NCI-H2107 (cell line): ENCODE measurements around the gene DDX28.

Experiments
- DNase-seq: peaks from one replicate; lab custom pipeline; 2025; lab: John Stamatoyannopoulos, UW

The DDX28 gene, protein sequence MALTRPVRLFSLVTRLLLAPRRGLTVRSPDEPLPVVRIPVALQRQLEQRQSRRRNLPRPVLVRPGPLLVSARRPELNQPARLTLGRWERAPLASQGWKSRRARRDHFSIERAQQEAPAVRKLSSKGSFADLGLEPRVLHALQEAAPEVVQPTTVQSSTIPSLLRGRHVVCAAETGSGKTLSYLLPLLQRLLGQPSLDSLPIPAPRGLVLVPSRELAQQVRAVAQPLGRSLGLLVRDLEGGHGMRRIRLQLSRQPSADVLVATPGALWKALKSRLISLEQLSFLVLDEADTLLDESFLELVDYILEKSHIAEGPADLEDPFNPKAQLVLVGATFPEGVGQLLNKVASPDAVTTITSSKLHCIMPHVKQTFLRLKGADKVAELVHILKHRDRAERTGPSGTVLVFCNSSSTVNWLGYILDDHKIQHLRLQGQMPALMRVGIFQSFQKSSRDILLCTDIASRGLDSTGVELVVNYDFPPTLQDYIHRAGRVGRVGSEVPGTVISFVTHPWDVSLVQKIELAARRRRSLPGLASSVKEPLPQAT

DNA sequence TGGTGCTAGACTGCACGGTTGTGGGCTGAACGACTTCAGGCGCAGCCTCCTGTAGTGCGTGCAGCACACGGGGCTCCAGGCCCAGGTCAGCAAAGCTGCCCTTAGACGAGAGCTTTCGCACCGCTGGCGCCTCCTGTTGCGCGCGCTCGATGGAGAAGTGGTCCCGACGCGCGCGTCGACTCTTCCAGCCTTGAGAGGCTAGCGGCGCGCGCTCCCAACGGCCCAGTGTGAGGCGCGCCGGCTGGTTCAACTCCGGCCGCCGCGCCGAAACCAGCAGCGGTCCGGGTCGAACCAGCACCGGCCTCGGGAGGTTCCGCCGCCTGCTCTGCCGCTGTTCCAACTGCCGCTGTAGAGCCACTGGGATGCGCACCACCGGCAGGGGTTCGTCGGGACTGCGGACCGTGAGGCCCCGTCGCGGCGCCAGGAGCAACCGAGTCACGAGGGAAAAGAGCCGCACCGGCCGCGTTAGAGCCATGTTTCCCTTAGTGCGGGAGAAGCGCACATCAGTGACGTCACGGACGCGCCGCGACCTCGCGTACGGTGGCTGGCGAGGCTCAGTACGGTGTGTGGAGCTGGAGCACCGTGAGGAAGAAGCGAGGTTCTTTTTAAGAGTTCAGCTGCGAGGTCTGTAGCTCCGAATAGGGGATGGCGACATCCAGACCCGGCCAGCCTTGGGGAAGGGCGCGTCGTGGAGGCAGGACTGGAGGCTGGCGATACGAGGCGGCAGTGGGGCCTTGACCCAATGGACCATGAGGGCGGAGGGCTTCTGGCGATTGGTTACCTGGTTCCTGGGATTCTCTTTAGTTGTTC is at the start of gene DDX28, which contains the start of gene DUS2:
DDX28 (minus strand) TSS at position 505 of the 810 bp plus-strand sequence; CDS start at position 475, 30 bp downstream.
DUS2 (plus strand) TSS at position 557 of the 810 bp plus-strand sequence. CDS start 14,740 bp downstream, outside the sequence.
- DNase-seq: peak; percentile 87

DNA sequence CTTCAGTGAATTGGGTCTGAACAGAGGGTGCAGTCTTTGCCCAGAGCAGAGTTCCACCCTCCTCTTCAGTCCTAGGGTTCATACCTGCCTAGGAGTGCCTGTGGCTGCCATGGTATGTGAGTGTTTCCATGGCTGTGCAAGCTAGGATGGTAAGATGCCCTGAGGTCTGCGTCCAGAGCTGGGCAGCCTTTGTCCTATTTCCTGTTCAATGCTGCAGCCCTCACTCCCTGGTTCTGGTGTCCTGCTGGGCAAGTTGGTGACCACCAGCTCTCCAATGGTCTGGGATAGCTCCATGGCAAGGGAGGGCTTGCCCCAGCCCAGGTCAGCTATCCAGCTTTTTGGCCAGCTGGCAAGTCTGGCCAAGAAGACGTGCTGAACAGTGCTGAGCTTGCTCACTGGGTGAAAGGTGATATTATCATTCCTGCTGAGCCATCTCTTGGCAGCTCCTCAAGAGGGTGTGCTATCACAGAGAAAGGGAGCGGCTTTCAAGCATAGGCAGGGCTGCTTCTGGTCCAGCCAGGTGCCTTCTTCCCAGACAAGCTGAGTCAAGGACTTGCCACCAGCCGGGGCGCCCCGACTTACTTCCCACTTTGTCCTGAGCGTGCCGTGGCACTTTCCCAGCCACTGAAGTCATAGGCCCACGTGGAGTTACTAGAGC is 49.1 kb upstream of the DDX28 start:
- no peak for DNase-seq

DNA sequence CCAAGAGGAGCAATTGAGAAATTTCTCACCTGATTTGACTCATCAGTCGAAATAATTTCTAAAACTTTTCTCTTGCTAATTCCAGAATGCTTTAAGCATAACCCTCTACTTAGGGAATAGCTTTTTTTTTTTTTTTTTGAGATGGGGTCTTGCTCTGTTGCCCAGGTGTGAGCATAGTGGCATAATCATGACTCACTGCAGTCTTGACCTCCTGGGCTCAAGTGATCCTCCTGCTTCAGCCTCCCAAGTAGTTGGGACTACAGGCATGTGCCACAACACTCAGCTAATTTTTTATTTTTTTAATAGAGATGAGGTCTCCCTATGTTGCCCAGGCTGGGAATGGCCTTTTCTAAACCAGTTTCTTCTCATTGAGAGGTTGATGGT is 48.5 kb upstream of the DDX28 start:
- no peak for DNase-seq

DNA sequence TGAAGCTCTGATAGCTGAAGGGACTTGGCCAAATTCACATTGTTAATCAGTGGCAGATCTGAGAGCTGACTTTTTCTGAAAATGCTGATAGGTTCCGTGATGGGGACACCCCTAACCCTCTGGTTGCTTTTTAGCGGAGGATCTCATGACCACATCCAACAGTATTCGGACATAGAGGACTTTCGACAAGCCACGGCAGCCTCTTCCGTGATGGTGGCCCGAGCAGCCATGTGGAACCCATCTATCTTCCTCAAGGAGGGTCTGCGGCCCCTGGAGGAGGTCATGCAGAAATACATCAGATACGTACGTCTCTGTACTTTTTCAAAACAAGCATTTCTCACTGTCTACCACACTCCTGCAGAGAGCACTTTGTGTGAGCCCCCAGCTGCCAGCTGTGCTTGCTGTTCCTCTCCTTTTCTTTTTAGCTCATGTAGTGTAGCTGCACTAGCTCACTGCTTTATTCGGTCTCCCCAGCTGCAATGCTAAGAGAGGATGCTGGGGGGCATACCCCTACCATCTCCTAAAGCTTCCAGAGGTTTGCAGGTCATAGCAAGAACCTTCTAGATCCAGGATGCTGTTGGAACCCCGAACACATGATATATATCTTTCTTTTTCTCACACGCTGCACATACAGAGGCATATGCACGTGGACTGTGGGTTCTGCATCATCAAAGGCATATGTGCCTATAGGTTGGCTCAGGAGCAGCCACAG is 47.9 kb upstream of the DDX28 start:
- no peak for DNase-seq

DNA sequence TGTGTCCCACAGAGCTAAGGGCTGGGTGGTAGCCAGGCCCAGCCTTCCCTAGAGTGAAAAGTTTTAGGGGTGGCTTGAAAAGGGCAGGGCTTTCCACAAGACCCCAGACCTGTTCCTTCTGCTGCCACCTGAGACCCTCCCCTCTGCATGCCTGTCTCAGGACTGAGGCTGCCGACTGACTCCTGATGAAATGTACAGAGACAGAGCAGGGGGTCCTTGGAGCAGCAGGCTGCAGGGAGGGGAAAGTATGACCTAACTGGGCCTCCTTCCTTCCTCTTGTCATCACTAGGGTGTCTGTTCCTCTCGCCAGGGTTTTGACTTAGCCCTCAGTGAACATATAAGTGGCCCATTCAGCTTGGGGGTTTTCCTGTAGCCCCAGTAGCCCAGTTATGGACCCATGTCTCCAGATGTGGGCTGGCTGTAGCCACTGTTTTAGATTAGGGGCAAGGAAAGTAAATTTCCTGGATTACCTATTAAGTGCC is 47.3 kb upstream of the DDX28 start:
- no peak for DNase-seq

DNA sequence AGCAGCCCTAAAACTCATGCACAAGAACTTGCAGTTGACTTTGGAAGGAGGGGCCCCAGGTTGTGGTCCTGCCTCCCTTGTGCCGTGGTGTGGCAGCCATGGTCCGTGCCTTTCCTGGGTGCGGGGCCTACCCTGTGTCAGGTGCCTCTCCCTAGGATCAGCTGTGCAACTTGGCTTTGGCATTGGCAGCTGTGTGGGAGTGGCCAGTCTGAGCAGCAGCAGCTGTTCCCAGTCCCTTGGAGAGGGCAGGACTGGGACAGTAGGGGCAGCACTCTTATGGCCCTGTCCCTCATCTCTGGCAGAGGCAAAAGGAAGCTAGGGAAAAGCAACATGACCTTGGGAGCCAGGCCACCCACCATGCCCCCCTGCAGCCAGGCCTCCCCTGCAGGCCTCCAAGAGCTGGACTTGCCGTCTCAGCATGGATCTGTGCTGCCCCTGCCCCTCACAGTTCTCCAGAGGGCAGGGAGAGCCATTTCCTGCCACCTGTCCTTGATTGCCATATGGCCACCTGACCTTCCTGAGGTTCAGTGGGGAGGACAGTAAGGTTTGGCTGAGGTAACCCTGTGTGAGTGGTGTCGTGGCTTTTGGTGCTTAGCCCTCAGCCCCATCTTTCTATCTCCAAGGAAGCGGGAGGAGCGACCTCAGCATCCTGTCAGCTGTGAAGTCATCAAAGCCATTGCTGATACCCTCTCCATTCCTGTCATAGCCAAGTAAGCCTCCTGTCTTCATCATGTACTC is 46.6 kb upstream of the DDX28 start:
- no peak for DNase-seq

DNA sequence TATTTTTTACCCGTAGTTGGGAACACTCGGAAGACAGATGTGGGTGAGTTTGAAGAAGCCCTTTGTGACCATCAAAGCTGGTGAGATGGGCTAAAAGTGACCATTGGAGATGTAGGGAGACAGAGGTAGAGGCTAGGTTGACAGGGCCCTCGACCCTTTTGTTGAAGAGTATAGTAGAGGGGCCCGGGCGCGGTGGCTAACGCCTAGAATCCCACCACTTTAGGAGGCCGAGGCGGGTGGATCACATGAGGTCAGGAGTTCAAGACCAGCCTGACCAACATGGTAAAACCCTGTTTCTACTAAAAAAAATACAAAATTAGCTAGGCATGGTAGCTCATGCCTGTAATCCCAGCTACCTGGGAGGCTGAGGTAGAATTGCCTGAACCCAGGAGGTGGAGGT is 45.9 kb upstream of the DDX28 start:
- DNase-seq: no peak

DNA sequence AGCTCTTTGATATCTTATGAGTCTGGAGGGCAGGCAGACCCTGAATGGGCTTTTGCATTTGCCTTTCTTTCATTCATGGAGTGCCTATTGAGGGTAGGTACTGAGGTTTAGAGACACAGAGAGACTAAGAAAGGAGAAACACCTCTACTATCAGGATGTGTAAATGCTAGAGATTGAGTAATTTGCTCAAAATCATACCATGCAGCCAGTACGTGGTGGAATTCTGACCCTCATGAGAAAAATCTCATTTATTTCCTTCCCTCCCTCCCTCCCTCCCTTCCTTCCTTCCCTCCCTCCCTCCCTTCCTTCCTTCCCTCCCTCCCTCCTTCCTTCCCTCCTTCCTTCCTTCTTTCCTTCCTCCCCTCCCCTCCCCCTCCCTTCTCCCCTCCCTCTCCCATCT is 43.7 kb upstream of the DDX28 start:
- DNase-seq: no peak

DNA sequence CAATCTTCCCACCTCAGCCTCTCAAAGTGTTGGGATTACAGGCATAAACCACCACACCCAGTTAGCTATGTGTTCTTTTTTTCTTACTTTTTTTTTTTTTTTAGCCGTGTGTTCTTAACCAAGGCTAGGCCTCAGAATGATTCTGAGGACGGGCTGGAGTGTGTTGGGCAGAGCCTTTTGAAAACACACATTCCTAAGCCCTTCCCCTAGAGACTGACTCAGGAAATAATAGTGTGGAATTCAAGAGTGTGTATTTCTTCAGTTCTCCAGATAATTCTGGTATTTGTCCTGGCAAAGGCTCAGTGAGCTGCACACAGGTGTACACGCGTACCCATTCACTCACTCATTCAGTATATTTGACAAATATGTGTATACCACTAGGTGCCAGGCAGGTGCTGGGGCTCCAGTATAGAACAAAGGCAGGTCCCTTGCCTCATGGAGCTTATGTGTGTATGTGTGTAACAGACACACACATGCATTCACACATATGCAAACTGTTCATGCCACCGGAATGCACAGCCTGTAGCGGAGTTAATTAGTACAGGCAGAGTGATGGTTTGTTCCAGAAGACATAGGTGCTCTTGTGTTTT is 42.8 kb upstream of the DDX28 start:
- DNase-seq: no peak

DNA sequence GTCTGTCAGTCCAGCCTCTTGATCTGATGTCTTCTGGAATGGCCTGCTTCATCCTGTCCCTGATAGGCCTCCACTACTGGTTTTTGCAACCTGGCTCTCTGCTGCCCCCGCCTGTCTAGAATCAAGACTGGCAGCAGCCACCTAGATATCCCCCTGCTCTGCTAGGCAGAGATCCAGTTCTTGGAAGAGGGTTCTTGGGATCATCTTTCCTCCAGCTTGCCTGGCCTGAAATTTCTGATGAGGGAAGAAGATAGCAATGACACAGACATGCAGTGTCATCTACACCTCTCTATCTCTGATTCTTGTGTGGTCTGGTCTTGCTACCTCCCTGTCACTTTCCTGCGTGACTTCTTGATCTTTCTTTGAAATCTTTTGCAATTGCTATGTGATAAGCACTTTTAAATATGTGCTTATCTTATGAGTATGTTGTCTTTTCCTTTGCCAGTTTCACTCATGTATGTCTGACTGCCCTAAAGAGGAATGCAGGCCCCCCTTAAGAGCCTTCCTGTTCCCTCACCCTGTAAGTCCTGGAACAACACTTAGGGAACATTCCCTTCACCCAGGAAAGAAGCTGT is 41.8 kb upstream of the DDX28 start:
- DNase-seq: peak; percentile 40

DNA sequence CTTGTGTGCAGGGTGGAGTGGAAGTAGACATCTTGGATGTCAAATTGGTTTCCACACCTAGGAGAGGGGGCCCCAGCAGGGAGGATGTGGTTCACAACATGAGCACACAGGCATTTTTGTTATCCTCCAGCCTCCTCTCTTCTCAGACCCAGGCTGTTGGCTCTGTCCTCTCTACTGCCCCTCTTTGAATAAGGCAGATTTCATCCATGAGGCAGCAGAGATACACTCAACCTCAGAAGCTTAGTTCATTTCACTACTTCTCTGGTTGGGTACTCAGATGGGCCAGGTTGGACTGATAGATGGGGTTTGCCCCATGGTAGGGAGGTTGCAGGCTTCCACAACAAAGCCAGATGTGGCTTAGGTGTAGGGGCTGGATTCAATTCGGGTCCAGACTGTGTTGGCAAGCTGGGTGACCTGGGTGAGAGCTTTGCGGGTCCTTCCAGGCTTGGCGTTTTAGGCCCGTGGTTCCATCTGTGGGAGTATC is 39.9 kb upstream of the DDX28 start:
- DNase-seq: no peak

DNA sequence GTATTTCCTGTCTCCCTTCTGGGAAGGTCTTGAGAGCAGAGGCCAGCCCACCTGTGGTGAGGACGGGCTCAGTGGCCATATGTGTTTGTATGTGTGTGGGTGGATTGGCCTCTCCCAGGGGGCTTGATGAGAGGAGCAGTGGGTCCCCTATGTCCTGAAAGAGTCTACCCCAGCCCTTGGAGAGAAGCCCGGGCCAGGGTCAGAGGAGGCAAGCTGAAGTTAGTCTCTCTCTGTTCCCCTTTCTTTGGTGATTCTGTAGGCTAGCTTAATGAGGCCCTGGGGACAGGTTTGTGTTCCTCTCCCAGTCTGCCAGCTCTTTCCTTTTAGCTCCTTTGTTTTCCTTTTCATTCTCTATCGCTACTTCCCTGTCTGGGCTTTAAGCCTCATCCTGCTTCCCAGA is 38.4 kb upstream of the DDX28 start:
- no peak for DNase-seq

DNA sequence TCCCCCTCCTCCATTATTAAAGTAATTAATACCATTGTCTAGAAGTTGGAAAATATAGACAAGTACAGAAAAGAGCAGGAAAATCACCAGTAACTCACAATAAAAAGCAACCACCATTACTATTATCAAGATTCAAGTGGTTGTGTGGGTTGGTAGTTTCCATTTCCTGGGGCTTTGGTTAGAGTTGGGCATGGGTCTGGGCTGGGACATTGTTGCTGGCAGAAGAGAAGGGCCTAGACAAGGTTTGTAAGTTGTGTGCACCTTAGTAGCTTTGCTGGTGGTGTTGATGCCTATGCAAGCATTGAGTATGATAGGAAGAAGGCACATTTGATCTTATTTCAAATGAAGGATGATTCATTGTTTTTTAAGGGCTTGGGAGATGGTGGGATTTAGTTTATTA is 36.8 kb upstream of the DDX28 start:
- DNase-seq: no peak

DNA sequence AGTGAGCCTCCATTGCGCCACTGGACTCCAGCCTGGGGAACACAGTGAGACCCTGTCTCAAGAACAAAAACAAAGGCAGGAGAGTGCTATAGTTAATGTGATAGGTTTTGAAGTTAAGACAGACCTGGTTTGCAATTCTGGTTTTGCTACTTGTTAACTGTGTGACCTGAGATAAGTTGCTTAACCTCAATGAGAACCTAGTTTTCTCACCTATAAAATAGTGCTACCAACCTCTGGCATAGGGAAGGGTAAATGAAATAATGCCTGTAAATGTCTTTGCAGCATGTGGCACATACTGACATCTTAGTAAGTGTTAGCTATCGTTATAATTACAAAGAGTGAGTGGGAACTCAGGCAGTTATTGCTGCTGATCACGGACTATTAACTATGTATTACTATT is 32.4 kb upstream of the DDX28 start:
- DNase-seq: no peak

DNA sequence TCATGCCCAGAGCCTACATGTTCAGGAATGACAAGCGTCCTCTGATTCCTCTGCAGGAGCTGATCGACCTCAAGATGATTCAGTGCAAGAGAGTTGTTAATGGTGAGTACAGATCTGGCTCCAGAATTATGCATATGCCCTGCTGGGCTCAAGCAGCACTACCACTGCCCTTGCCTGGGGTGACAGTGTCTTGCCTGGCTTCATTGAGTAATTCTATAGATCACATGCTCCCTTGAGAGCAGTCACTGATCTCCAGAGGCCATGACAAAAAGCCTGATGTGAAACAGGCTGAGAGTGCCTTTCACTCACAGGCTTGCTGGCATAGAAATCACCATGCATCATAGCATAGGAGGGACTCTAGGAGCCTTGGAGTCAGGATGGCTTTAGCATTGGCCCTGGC is 26.4 kb upstream of the DDX28 start:
- no peak for DNase-seq

DNA sequence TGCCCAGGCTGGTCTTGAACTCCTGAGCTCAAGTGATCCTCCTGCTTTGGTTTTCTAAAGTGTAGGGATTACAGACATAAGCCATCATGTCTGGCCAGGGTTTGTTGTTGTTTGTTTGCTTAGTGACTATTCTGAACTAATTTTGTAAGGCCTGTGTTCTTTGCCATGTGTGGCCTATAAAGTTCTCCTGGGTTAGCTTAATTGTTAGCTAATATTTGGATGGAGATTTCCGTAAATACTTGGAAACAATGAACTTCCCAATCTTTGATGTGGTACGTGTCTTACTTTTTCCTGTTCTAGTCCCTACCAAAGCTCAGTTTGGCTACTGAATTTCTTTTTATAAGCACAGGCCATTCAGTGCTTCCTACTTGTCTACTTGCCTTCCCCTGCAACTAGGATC is 25.0 kb upstream of the DDX28 start:
- DNase-seq: no peak

DNA sequence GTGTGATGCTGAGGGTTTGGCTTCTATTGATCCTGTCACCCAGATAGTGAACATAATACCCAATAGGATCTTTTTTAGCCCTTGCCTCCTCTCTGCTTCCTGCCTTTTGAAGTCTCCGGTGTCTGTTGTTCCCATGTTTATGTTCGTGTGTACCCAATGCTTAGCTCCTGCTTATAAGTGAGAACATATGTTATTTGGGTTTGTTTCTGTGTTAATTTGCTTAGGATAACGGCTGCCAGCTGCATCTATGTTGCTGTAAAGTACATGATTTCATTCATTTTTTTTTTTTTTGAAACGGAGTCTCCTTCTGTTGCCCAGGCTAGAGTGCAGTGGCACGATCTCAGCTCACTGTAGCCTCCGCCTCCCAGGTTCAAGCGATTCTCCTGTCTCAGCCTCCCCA is 23.1 kb upstream of the DDX28 start:
- no peak for DNase-seq

DNA sequence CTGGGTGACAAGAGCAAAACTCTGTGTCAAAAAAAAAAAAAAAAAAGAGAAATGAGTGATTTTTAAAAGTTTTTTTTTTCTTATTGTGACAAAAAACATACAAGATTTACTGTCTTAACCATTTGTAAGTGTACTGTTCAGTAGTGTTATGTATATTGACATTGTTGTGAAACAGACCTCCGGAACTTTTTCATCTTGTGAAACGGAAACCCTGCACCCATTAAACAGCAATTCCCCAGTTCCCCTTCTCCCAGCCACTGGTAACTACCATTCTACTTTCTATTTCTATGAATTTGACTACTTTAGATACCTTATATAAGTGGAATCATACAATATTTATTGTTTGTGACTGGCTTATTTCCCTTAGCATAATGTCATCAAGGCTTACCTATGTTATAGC is 18.8 kb upstream of the DDX28 start:
- DNase-seq: no peak

DNA sequence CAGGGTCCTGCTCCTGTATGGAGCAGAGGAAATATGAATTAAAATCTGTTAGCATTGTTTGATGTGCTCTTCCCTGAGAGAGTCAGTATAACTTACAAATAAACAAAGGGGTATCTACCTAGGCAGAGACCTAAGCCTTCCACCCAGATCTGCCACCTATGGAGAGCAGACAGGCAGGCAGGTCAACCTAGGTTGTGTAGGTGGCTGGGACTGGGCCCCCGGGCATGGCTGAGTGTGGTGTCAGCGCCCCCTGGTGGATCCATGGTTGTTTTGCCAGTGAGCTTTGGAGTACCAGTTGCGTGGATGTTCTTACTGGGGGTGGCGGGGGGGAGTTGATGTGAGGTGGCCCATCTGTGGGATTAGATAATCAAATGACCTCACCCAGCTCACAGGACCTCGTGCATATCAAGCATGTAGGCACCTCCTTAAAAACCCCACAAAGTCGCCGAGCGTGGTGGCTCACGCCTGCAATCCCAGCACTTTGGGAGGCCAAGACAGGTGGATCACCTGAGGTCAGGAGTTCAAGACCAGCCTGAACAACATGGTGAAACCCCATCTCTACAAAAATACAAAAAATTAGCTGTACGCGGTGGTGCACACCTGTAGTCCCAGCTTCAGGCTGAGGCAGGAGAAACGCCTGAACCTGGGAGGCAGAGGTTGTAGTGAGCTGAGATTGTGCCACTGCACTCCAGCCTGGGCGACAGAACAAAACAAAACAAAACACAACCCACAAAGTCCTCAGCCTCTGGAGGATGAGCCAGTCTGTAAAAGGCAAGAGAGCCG is 17.7 kb upstream of the DDX28 start:
- peak; percentile 61 for DNase-seq
